GM23248 (cell line): ENCODE results near the gene TMEM229B. TPM values are rescaled to one million over a fixed set of nuclear protein-coding genes. Genes with fewer than 3 reads are reported as not detected.

Source experiments
- DNase-seq: peaks from one replicate; pipeline ENCODE4 v3.0.0-alpha.2; 2015
- H2AFZ ChIP-seq: fragments of 200-600 bp; sonication (generic); 2 replicates; pipeline ENCODE4 v1.6.1; 2016; ENCODE audit warnings: antibody characterized with exemption
- H3F3A ChIP-seq: fragments of 200-600 bp; sonication (generic); 2 replicates; pipeline ENCODE4 v1.6.1; 2016; ENCODE audit warnings: mild to moderate bottlenecking, antibody characterized with exemption, mixed run types; ENCODE audit not compliant: insufficient read depth
- H3K27ac ChIP-seq: fragments of 200-600 bp; sonication (generic); 2 replicates; pipeline ENCODE4 v1.5.1; 2016; ENCODE audit warnings: mild to moderate bottlenecking
- H3K27me3 ChIP-seq: fragments of 200-600 bp; sonication (generic); replicated peaks from 2 replicates; pipeline ENCODE4 v1.6.1; 2016; ENCODE audit warnings: mild to moderate bottlenecking; ENCODE audit not compliant: insufficient read depth
- H3K36me3 ChIP-seq: fragments of 200-600 bp; sonication (generic); 2 replicates; pipeline ENCODE4 v1.6.1; 2016; ENCODE audit warnings: low read depth, mild to moderate bottlenecking
- H3K4me1 ChIP-seq: fragments of 200-600 bp; sonication (generic); 2 replicates; pipeline ENCODE4 v1.6.1; 2016; ENCODE audit warnings: mild to moderate bottlenecking; ENCODE audit not compliant: insufficient read depth
- H3K4me2 ChIP-seq: fragments of 200-600 bp; sonication (generic); one replicate; pipeline ENCODE4 v1.6.1; 2016; ENCODE audit warnings: mild to moderate bottlenecking; ENCODE audit not compliant: unreplicated experiment
- H3K4me3 ChIP-seq: fragments of 200-600 bp; sonication (generic); 2 replicates; pipeline ENCODE4 v1.5.1; 2016; ENCODE audit warnings: mild to moderate bottlenecking
- H3K79me2 ChIP-seq: fragments of 200-600 bp; sonication (generic); 2 replicates; pipeline ENCODE4 v1.6.1; 2016; ENCODE audit warnings: mild to moderate bottlenecking; ENCODE audit not compliant: insufficient read depth
- H3K9ac ChIP-seq: fragments of 200-600 bp; sonication (generic); 2 replicates; pipeline ENCODE4 v1.6.1; 2016; ENCODE audit warnings: mild to moderate bottlenecking
- H3K9me2 ChIP-seq: fragments of 200-600 bp; sonication (generic); 2 replicates; pipeline ENCODE4 v1.6.1; 2016; ENCODE audit warnings: mixed run types, mild to moderate bottlenecking, moderate library complexity; ENCODE audit not compliant: insufficient read depth
- H3K9me3 ChIP-seq: fragments of 200-600 bp; sonication (generic); one replicate; pipeline ENCODE4 v1.6.1; 2017; ENCODE audit warnings: low read depth
- H4K20me1 ChIP-seq: fragments of 200-600 bp; sonication (generic); 2 replicates; pipeline ENCODE4 v1.6.0; 2016; ENCODE audit not compliant: insufficient read depth
- EZH2 ChIP-seq: fragments of 200-600 bp; sonication (generic); IDR thresholded peaks from 2 replicates; pipeline ENCODE4 v1.6.1; 2018; ENCODE audit warnings: antibody characterized with exemption, mild to moderate bottlenecking; ENCODE audit not compliant: insufficient read depth, poor library complexity, severe bottlenecking
- EZH2phosphoT487 ChIP-seq: fragments of 200-600 bp; sonication (generic); IDR thresholded peaks from 2 replicates; pipeline ENCODE4 v1.6.1; 2018; ENCODE audit warnings: antibody characterized with exemption, moderate library complexity, mild to moderate bottlenecking, low read depth; ENCODE audit not compliant: insufficient read depth
- WGBS, 2 experiments: methylation state at CpG; one replicate each; pipeline ENCODE4 v1.1.6; 2015 to 2017; ENCODE audit warnings: low lambda C conversion rate in 2 of 2, low coverage in 1 of 2; ENCODE audit errors: missing lambda C conversion rate in 2 of 2; 5-methylcytosine and 5-hydroxymethylcytosine counted together
- in situ Hi-C: fragments of 300-500 bp; cut with MboI; formaldehyde crosslinking; loops from 2 replicates; pipeline ENCODE4 v1.15.0; 2020
- polyA plus RNA-seq: library from polyadenylated mRNA; unstranded; fragments of >200 nt; fragmentation: Nextera tagmentation; extraction: Ambion mirVana; gene quantifications from 2 replicates; pipeline ENCODE4 v1.2.1, GENCODE V29; 2016
- total RNA-seq: library from RNA; depleted of rRNA; stranded (reverse); fragments of >200 nt; shearing (Covaris generic); gene quantifications from 2 replicates; pipeline ENCODE4 v1.2.3, GENCODE V29; 2014

TMEM229B gene
- total and polyA plus RNA-seq, 2 experiments from 2014 or later: 0.43 to 0.65 TPM

DNA sequence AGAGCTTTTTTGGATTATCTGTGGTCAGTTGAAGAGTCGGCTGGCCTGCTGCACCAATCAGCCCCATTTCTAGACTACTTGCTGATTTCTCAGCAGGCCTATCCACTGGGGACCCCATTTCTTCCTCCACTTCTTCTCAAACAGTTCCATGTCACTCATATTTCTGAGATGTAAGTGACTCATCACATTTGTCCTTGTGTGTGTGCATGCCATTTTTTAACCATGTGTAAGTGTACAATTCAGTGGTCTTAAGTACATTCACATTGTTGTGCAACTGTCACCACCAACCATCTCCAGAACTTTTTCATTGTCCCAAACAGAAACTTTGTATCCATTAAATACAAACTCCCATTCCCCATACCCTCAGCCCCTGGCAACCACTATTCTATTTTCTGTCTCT lies 14.2 kb downstream of the TMEM229B start:
- WGBS, 2 experiments: 53 to 74% methylated on average over 1 of the region's 1 CpG
- no peaks in the 10 kb centered on the region for H4K20me1 ChIP-seq
- no peaks in the 10 kb centered on the region for H3K27me3 ChIP-seq
- no peak overlapping the region for H3K4me3 ChIP-seq
- in situ Hi-C loops: no loop called here
- no peaks in the 10 kb centered on the region for H3K36me3 ChIP-seq
- no peaks in the 10 kb centered on the region for H3K9me3 ChIP-seq
- no peaks in the 10 kb centered on the region for H3K4me1 ChIP-seq
- no peak for DNase-seq
- H3K79me2 ChIP-seq: no peaks in the 10 kb centered on the region
- H3K4me2 ChIP-seq: no peak overlapping the region
- no peak overlapping the region for H3K27ac ChIP-seq
- TF ChIP-seq EZH2phosphoT487 (no peak), EZH2 (no peak)
- no peaks in the 10 kb centered on the region for H3K9me2 ChIP-seq
- no peaks in the 10 kb centered on the region for H3F3A ChIP-seq
- H3K9ac ChIP-seq: no peak overlapping the region
- no peak overlapping the region for H2AFZ ChIP-seq

DNA sequence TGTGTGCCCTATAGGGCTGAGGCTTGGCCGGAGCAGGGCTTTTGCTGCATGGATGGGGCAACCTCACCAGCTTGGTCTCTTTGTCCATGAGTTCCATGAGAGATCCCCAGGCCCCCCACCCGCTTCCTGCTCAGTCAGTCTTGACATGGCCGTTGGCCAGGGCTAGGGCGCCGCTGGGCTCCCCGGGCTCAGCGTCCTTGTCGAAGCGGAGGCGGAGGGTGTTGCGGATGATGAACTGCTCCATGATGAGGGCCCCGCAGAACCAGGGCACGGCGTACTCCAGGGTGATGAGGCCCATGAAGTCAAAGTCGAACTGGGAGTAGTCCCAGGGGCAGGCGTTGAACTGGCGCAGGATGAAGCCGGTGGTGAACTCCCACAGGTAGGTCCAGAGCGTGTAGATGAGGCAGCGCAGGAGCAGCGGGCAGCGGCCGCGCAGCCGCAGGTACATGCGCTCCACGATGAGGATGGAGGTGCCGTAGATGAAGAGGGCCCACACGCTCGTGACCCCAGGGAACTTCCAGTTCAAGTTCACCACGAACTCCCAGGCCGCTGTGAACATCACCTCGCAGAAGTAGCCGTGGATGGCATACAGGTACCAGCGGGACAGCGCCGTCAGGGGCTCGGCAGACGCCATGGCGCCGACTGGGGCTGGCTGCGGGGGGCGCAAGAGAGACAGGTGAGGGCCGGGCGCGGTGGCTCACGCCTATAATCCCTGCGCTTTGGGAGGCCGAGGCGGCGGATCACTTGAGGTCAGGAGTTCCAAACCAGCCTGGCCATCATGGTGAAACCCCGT lies 15.0 kb downstream of the TMEM229B start:
- Histone ChIP-seq H3K4me3 (no peak overlapping the region), H3K36me3 (no peaks in the 10 kb centered on the region), H3K27ac (no peak overlapping the region), H3K9me3 (no peaks in the 10 kb centered on the region), H3K79me2 (no peaks in the 10 kb centered on the region), H3K4me2 (no peak overlapping the region), H2AFZ (no peak overlapping the region), H4K20me1 (no peaks in the 10 kb centered on the region), H3K9ac (no peak overlapping the region), H3K9me2 (no peaks in the 10 kb centered on the region), H3F3A (no peaks in the 10 kb centered on the region), H3K4me1 (no peaks in the 10 kb centered on the region), H3K27me3 (0 out of 2 replicates have a peak, but pooled peaks cover 4% of the 10 kb centered on the region)
- no peak for DNase-seq
- 93 to 94% methylated on average over 50 to 52 of the region's 52 CpGs for WGBS, 2 experiments
- in situ Hi-C loops: no loop called here
- TF ChIP-seq EZH2phosphoT487 (no peak), EZH2 (no peak)

DNA sequence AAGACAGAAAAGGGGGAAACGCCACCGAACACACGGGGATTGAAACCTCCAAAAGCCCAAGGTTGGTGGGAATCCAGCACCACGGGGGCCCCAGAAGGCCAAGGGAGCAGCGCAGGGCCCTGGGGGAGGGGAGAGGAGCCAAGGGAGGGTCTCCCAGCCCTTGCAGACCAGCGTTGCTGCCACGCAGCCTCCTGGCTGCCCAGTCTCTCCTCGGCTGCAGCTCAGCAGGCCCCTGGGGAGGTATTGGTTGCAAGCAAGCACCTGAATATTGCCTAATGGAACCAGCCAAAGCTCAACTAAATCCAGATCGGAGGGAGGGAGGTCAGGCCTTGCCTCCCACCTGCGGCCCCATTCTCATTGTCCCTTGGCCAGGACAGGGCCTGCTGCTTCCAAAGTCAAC lies 15.8 kb downstream of the TMEM229B start:
- Histone ChIP-seq H4K20me1 (no peaks in the 10 kb centered on the region), H3K79me2 (no peaks in the 10 kb centered on the region), H3K9ac (no peak overlapping the region), H3K4me3 (no peak overlapping the region), H3K9me2 (no peaks in the 10 kb centered on the region), H3K4me2 (no peak overlapping the region), H3K9me3 (no peaks in the 10 kb centered on the region), H3F3A (no peaks in the 10 kb centered on the region), H3K27me3 (0 out of 2 replicates have a peak, but pooled peaks cover 4% of the 10 kb centered on the region), H3K27ac (no peak overlapping the region), H3K36me3 (no peaks in the 10 kb centered on the region), H2AFZ (no peak overlapping the region), H3K4me1 (no peaks in the 10 kb centered on the region)
- TF ChIP-seq EZH2phosphoT487: no peak
- TF ChIP-seq EZH2: no peak
- in situ Hi-C loops: no loop called here
- 58 to 67% methylated on average over 9 to 10 of the region's 10 CpGs for WGBS, 2 experiments
- no peak for DNase-seq

DNA sequence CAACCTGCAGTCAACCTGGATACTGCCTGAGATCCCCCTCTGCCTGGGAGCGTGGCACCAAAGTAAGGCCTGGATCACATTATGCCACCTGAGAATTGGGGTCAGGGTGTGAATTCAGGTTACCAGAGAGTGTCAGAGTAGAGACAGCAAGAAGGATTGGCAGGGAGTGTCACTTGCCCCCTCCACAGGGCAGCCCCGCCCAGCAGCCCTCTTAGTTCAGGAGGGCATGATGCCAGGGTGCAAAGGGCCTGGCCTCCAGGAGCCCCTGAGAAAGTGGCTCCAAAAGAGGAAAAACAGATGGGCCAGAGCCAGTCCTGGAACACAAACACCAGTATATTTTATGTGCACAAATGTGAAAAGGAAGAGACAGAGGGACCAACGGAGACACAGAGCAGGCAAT lies 18.6 kb downstream of the TMEM229B start:
- DNase-seq: no peak
- Histone ChIP-seq H3K36me3 (no peaks in the 10 kb centered on the region), H3K27ac (no peak overlapping the region), H2AFZ (no peak overlapping the region), H3F3A (no peaks in the 10 kb centered on the region), H3K4me2 (no peak overlapping the region), H3K9me3 (no peaks in the 10 kb centered on the region), H3K4me3 (no peak overlapping the region), H3K4me1 (no peaks in the 10 kb centered on the region), H3K27me3 (peaks cover 4% of the 10 kb centered on the region; the same call in 1 of the 2 replicates), H4K20me1 (no peaks in the 10 kb centered on the region), H3K79me2 (no peaks in the 10 kb centered on the region), H3K9ac (no peak overlapping the region), H3K9me2 (no peaks in the 10 kb centered on the region)
- in situ Hi-C loops: no loop called here
- 78 to 80% methylated on average over 3 of the region's 3 CpGs for WGBS, 2 experiments
- TF ChIP-seq EZH2 (no peak), EZH2phosphoT487 (no peak)
